Psoas muscle (tissue), 8 donors: ENCODE measurements around the gene OR5K4. TPM values are rescaled to one million over a fixed set of nuclear protein-coding genes. Genes with fewer than 3 reads are reported as not detected.

ENCODE experiments used
- ATAC-seq, 4 donors: fragments of 200-7000 bp; cut with Tn5 transposase; one replicate each; pipeline ENCODE4 v1.9.1; 2020; ENCODE audit warnings: moderate library complexity in 3 of 4, mild to moderate bottlenecking in 2 of 4
- DNase-seq, 2 donors: peaks; one replicate each; pipeline ENCODE4 v3.0.0-alpha.2; 2020
- H3K27ac ChIP-seq: fragments of 200-600 bp; one replicate; pipeline ENCODE4 v1.8.0; 2022
- H3K27me3 ChIP-seq, 3 donors: fragments of 200-600 bp in 1 of 3; one replicate each; pipeline versions ENCODE4 v1.6.1 to v1.8.0; 2013 to 2022; ENCODE audit warnings: low read length in 2 of 3, mild to moderate bottlenecking in 2 of 3, moderate library complexity in 1 of 3; ENCODE audit not compliant: insufficient read depth in 3 of 3
- H3K36me3 ChIP-seq, 2 donors: fragments of 200-600 bp in 1 of 2; one replicate each; pipeline versions ENCODE4 v1.6.1 to v1.8.0; 2013 to 2022; ENCODE audit warnings: low read depth in 1 of 2, mild to moderate bottlenecking in 1 of 2, moderate library complexity in 1 of 2; ENCODE audit not compliant: insufficient read depth in 1 of 2
- H3K4me1 ChIP-seq: fragments of 200-600 bp; one replicate; pipeline ENCODE4 v1.8.0; 2022
- H3K4me3 ChIP-seq: fragments of 200-600 bp; one replicate; pipeline ENCODE4 v1.8.0; 2022; ENCODE audit warnings: mild to moderate bottlenecking
- H3K9me3 ChIP-seq: fragments of 200-600 bp; one replicate; pipeline ENCODE4 v1.8.0; 2022
- WGBS, 3 donors: extraction: QIAGEN DNeasy Blood & Tissue Kit; methylation state at CpG; one replicate each; pipeline versions ENCODE4 v1.1.6 to v1.1.7; 2013; 5-methylcytosine and 5-hydroxymethylcytosine counted together
- intact Hi-C, 2 donors: fragments of 100-400 bp; cut with DNase I; formaldehyde crosslinking; loops; one replicate each; pipeline versions ENCODE4 v1.11.0 to v1.14.2; 2022
- polyA plus RNA-seq, 3 donors: library from polyadenylated mRNA; stranded (reverse); fragments of 200-250 nt; gene quantifications; one replicate each; pipeline ENCODE4 v1.2.3, GENCODE V29; 2013
- total RNA-seq, 4 donors: library from RNA; stranded (reverse); fragmentation: NEBNext Ultra II Directional in 2 of 4; extraction: Animal tissue kit (Norgen Biotek cat#: 25700) in 2 of 4; gene quantifications; one replicate each; pipeline versions ENCODE4 v1.2.1 to v1.2.4, GENCODE V29; 2021 to 2023
- TF ChIP-seq, protein P1 (sequence below): fragments of 200-600 bp; IDR thresholded peaks from one replicate; pipeline ENCODE4 v1.8.0; 2022; ENCODE audit warnings: antibody characterized with exemption
- donor health status: healthy with polysubstance abuse.
- donor health status: DM: no; HTN: no; CAD: no; lungs with moderate emphysema.
- donor health status: Bipolar disorder and iron deficiency.
- donor health status: healthy.
- donor health status: DM: yes; HTN: yes; CAD: no.
- donor health status: DM: no; HTN: no; CAD: no.
- donor health status: DM: no; HTN: no; CAD: no.
- donor health status: DM: yes; HTN: yes; CAD: no.

OR5K4 gene
- total and polyA plus RNA-seq, 7 donors: not detected

DNA sequence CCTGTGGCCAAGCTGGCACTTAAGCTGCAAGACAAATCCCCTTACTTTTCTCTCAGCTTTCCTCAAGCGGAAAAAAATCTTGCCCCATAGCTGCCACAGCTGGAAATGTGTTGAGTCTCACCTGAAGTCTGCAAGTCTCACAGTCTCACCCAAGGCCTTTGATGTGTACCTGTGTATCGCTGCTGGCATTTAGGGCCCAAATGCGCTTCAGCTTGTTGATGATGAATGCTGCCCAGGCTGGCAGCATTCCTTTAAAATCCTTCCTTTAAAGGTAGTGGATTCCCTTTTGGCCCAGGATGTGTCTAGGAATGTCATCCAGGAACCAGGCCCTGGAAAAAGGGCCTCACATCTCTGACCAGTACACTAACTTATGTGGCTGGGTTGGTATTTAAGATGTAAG, 7.0 kb downstream of the OR5K4 start:
- Histone ChIP-seq H3K27me3 (peaks cover 0 to 2% (median 0%) of the 10 kb centered on the region in 3 donors), H3K27ac (no peak overlapping the region), H3K4me1 (no peaks in the 10 kb centered on the region), H3K36me3 (no peaks in the 10 kb centered on the region), H3K9me3 (peaks cover 6% of the 10 kb centered on the region), H3K4me3 (no peak overlapping the region)
- 94 to 97% (median 97%) methylated on average over 3 of the region's 3 CpGs for WGBS, 3 donors
- no peak for DNase-seq
- intact Hi-C loops: no loop called here
- no peak for ATAC-seq
- TF ChIP-seq, protein P1, sequence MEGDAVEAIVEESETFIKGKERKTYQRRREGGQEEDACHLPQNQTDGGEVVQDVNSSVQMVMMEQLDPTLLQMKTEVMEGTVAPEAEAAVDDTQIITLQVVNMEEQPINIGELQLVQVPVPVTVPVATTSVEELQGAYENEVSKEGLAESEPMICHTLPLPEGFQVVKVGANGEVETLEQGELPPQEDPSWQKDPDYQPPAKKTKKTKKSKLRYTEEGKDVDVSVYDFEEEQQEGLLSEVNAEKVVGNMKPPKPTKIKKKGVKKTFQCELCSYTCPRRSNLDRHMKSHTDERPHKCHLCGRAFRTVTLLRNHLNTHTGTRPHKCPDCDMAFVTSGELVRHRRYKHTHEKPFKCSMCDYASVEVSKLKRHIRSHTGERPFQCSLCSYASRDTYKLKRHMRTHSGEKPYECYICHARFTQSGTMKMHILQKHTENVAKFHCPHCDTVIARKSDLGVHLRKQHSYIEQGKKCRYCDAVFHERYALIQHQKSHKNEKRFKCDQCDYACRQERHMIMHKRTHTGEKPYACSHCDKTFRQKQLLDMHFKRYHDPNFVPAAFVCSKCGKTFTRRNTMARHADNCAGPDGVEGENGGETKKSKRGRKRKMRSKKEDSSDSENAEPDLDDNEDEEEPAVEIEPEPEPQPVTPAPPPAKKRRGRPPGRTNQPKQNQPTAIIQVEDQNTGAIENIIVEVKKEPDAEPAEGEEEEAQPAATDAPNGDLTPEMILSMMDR: no peak

DNA sequence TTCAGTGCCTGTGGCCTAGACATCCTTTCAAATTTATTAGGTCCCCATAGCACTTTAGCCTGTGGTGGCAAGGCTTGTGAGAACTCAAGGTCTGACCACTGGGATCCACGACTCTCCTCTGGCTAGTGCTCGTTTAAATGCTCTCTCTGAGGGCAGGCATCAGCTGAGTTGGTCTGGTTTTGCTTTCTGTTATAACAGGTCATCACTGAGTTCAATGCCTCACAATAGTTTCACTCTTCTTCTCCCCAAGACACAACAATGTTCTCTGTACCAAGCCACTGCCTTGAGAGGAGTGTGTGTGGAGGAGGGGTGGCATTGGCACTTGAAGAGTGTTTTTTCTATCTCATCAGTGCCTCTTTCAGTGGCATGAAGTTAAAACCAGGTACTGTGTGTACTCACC, 7.6 kb downstream of the OR5K4 start:
- H3K36me3 ChIP-seq: no peaks in the 10 kb centered on the region
- DNase-seq (no peak), ATAC-seq (no peak)
- 50 to 68% (median 53%) methylated on average over 2 of the region's 2 CpGs for WGBS, 3 donors
- TF ChIP-seq, protein P1: no peak
- intact Hi-C loops: no loop called here
- no peak overlapping the region for H3K4me3 ChIP-seq
- peaks cover 6% of the 10 kb centered on the region for H3K9me3 ChIP-seq
- peaks cover 0 to 2% (median 0%) of the 10 kb centered on the region in 3 donors for H3K27me3 ChIP-seq
- no peaks in the 10 kb centered on the region for H3K4me1 ChIP-seq
- H3K27ac ChIP-seq: no peak overlapping the region

DNA sequence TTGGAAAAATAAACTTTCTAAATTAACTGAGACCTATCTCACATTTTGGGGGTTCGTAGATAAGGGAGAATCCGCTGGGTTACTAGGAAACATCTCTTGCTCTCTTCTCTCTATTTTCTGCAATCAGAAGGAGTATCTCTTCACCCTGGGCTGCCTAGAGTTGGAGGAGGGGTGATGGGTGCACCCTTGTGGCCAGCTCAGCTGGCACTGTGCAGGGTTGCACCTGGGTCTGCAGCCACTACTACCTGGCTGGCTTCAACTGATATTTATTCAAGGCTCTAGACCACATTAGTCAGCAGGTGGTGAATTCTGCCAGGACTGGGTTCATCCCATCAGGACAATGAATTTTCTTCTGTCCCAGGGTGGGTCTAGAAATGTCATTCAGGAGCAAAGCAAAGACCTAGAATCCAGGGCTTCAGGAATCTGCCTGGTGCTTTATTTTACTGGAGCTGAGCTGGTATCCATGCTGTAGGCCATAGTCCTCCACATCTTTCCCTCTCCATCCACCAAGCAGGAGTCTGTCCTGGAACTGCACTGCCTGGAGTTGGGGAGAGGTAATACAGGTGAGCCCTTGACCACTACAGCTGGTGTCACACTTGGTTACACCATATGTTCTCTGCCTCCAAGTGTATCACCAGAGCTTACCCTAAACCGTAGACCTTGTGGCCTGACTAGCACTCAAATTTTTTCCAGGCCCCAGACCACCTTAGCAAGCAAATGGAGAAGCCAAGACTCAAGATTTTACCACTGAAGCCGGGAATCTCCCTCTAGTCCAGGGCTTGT, 14.0 kb downstream of the OR5K4 start:
- no peak overlapping the region for H3K4me3 ChIP-seq
- no peak overlapping the region for H3K27ac ChIP-seq
- no peaks in the 10 kb centered on the region for H3K36me3 ChIP-seq
- H3K4me1 ChIP-seq: no peaks in the 10 kb centered on the region
- DNase-seq: no peak
- TF ChIP-seq, protein P1: no peak
- no peaks in the 10 kb centered on the region for H3K9me3 ChIP-seq
- ATAC-seq: no peak
- intact Hi-C loops: no loop called here
- no peaks in the 10 kb centered on the region for H3K27me3 ChIP-seq
- WGBS, 3 donors: 70 to 75% (median 72%) methylated on average over 4 of the region's 4 CpGs

DNA sequence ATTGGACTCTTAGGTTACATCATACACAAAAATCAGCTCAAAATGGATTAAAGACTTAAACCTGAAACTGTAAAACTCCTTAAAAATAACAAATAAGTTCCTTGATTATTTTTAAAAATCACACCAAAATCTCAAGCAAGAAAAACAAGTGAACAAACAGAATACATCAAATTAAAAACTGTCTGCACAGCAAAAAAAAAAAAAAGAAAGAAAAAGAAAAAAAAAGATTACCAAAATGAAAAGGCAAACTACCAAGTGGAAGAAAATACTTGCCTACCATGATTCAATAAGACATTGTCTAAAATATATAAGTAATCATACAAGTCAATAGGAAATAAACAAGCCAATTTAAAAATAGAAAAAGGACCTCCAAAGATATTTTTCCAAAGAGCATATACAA, 17.5 kb downstream of the OR5K4 start:
- Histone ChIP-seq H3K4me3 (no peak overlapping the region), H3K27ac (no peak overlapping the region), H3K27me3 (no peaks in the 10 kb centered on the region), H3K9me3 (no peaks in the 10 kb centered on the region), H3K36me3 (no peaks in the 10 kb centered on the region), H3K4me1 (no peaks in the 10 kb centered on the region)
- TF ChIP-seq, protein P1: no peak
- DNase-seq: no peak
- ATAC-seq: no peak
- intact Hi-C loops: no loop called here

DNA sequence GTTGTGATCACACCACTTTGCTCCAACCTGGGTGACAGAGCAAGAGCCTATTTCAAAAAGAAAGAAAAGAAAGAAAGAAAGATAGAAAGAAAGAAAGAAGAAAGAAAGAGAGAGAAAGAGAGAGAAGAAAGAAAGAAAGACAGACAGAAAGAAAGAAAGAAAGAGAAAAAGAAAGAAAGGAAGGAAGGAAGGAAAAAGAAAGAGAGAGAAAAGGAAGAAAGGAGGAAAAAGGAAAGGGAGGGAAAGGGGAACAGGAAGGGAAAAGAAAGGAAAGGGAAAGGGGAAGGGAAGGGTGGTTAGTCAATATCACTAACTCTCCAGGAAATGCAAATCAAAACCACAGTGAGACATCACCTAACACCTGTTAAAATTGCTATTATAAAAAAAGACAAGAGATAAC, 18.2 kb downstream of the OR5K4 start:
- H3K27me3 ChIP-seq: no peaks in the 10 kb centered on the region
- H3K36me3 ChIP-seq: no peaks in the 10 kb centered on the region
- no peaks in the 10 kb centered on the region for H3K9me3 ChIP-seq
- no peak overlapping the region for H3K27ac ChIP-seq
- intact Hi-C loops: no loop called here
- TF ChIP-seq, protein P1: no peak
- DNase-seq: no peak
- ATAC-seq: no peak
- H3K4me1 ChIP-seq: no peaks in the 10 kb centered on the region
- no peak overlapping the region for H3K4me3 ChIP-seq
